NCI-H2107 (cell line): ENCODE measurements around the gene CTSE.

Experiments used
- DNase-seq: peaks from one replicate; lab custom pipeline; 2025; lab: John Stamatoyannopoulos, UW

CTSE gene

GRCh38 chr1:205991237-205991636, 32.5 kb downstream of the CTSE start:
- no peak for DNase-seq

GRCh38 chr1:205990226-205990625, 33.5 kb downstream of the CTSE start:
- DNase-seq, result no peak

GRCh38 chr1:205989786-205990185, 33.9 kb downstream of the CTSE start:
- DNase-seq, result no peak

- no peak for DNase-seq
Observed at GRCh38 chr1:205988585-205988995, 35.1 kb downstream of the CTSE start.

- DNase-seq, result no peak
Observed at GRCh38 chr1:205986861-205987260, 36.8 kb downstream of the CTSE start.

GRCh38 chr1:205986292-205986691, 37.4 kb downstream of the CTSE start:
- DNase-seq, result no peak

GRCh38 chr1:205985330-205986005, 38.2 kb downstream of the CTSE start:
- DNase-seq, result no peak

GRCh38 chr1:205983925-205984725, 39.6 kb downstream of the CTSE start:
- DNase-seq, result no peak

GRCh38 chr1:205981257-205981656, 42.4 kb downstream of the CTSE start:
- DNase-seq, result no peak

GRCh38 chr1:205980237-205980870, 43.3 kb downstream of the CTSE start:
- peak; percentile 71 for DNase-seq

GRCh38 chr1:205979301-205979700, 44.4 kb downstream of the CTSE start:
- no peak for DNase-seq

- DNase-seq, result no peak
Observed at GRCh38 chr1:205978676-205979075, 45.0 kb downstream of the CTSE start.

GRCh38 chr1:205977402-205978014, 46.2 kb downstream of the CTSE start:
- peak; percentile 90 for DNase-seq

- DNase-seq, result peak; percentile 89
Observed at GRCh38 chr1:205976708-205977401, 46.8 kb downstream of the CTSE start.

- no peak for DNase-seq
Observed at GRCh38 chr1:205976036-205976435, 47.7 kb downstream of the CTSE start.

GRCh38 chr1:205975387-205975998, 48.2 kb downstream of the CTSE start:
- DNase-seq, result no peak

GRCh38 chr1:205974712-205975111, 49.0 kb downstream of the CTSE start:
- no peak for DNase-seq

GRCh38 chr1:205973377-205974232, 50.1 kb downstream of the CTSE start:
- DNase-seq, result no peak

- DNase-seq, result no peak
Observed at GRCh38 chr1:205972491-205973168, 51.1 kb downstream of the CTSE start.

- no peak for DNase-seq
Observed at GRCh38 chr1:205972081-205972480, 51.6 kb downstream of the CTSE start.
